Heart right ventricle (tissue), 16 donors: ENCODE measurements around the gene IGFBP7. TPM values are rescaled to one million over a fixed set of nuclear protein-coding genes. Genes with fewer than 3 reads are reported as not detected.

ENCODE experiments used
- ATAC-seq, 8 donors: fragments of 200-7000 bp; cut with Tn5 transposase; one replicate each; pipeline ENCODE4 v1.9.1; 2020; ENCODE audit warnings: mild to moderate bottlenecking in 8 of 8, moderate library complexity in 8 of 8, moderate number of reproducible peaks in 1 of 8
- DNase-seq, 2 donors: peaks; one replicate each; pipeline ENCODE4 v3.0.0-alpha.2; 2020
- H3K27ac ChIP-seq, 10 donors: fragments of 200-600 bp; sonication (generic) in 2 of 10; one replicate each; pipeline versions ENCODE4 v1.5.0 to v1.8.0; 2020 to 2022; ENCODE audit warnings: mild to moderate bottlenecking in 3 of 10
- H3K27me3 ChIP-seq, 7 donors: fragments of 200-600 bp; one replicate each; pipeline ENCODE4 v1.8.0; 2021 to 2022; ENCODE audit warnings: mild to moderate bottlenecking in 2 of 7
- H3K36me3 ChIP-seq, 9 donors: fragments of 200-600 bp; sonication (generic) in 1 of 9; one replicate each; pipeline versions ENCODE4 v1.5.0 to v1.8.0; 2020 to 2022; ENCODE audit warnings: mild to moderate bottlenecking in 2 of 9
- H3K4me1 ChIP-seq, 9 donors: fragments of 200-600 bp; sonication (generic) in 1 of 9; one replicate each; pipeline versions ENCODE4 v1.5.0 to v1.8.0; 2020 to 2022; ENCODE audit warnings: mild to moderate bottlenecking in 4 of 9
- H3K4me3 ChIP-seq, 10 donors: fragments of 200-600 bp; sonication (generic) in 2 of 10; one replicate each; pipeline versions ENCODE4 v1.5.0 to v1.8.0; 2020 to 2022; ENCODE audit warnings: mild to moderate bottlenecking in 7 of 10, moderate library complexity in 2 of 10
- H3K9me3 ChIP-seq, 11 donors: fragments of 200-600 bp in 10 of 11; sonication (generic) in 2 of 11; one replicate each; pipeline versions ENCODE4 v1.5.0 to v1.8.0; 2013 to 2022; ENCODE audit warnings: mild to moderate bottlenecking in 2 of 11, control low read depth in 1 of 11, moderate library complexity in 1 of 11
- CTCF ChIP-seq, 9 donors: fragments of 200-600 bp; sonication (generic) in 2 of 9; IDR thresholded peaks; one replicate each; pipeline versions ENCODE4 v1.5.0 to v1.8.0; 2021 to 2022; ENCODE audit warnings: antibody characterized with exemption in 9 of 9, mild to moderate bottlenecking in 5 of 9, moderate library complexity in 1 of 9
- WGBS, 2 donors: extraction: QIAGEN DNeasy Blood & Tissue Kit; methylation state at CpG; one replicate each; pipeline ENCODE4 v1.1.7; 2013; ENCODE audit warnings: inconsistent platforms in 1 of 2; 5-methylcytosine and 5-hydroxymethylcytosine counted together
- intact Hi-C, 10 donors: fragments of 100-400 bp; cut with DNase I; formaldehyde crosslinking; loops; one replicate each; pipeline versions ENCODE4 v1.11.1 to v1.14.2; 2022
- polyA plus RNA-seq, 2 donors: library from polyadenylated mRNA; stranded (reverse); fragments of 200-250 nt; gene quantifications; one replicate each; pipeline ENCODE4 v1.2.3, GENCODE V29; 2013
- total RNA-seq, 10 donors: library from RNA; stranded (reverse); fragmentation: NEBNext Ultra II Directional in 3 of 10; extraction: Animal tissue kit (Norgen Biotek cat#: 25700) in 3 of 10; gene quantifications; one replicate each; pipeline versions ENCODE4 v1.2.1 to v1.2.4, GENCODE V29; 2021 to 2023
- donor health status: Arrhythmogenic right ventricular cardiomyopathy.
- donor health status: ischemic (EF 13 %, LVEDD 7.1; RV severe dilation, severe dysfunction).
- donor health status: healthy with polysubstance abuse.
- donor health status: DM: no; HTN: yes; CAD: no.
- donor health status: DM: no; HTN: no; CAD: no.
- donor health status: ischemic (EF 25% LVEDD 6.9; RV normal size, moderate dysfunction).
- donor health status: ischemic (EF 25% LVEDD 5.7; RV mildly dilated, moderate dysfunction).
- donor health status: healthy.
- donor health status: DM: yes; HTN: yes; CAD: no.
- donor health status: Ischemic cardiomyopathy.
- donor health status: ischemic (EF 35%, LVEDD 5.7; RV mildly dilated, moderate dysfunction).
- donor health status: nonischemic (EF 11% LVEDD 7.7; RV severe dilation, severe dysfunction).
- donor health status: DM: yes; HTN: yes; CAD: no.
- donor health status: PGD.
- donor health status: ischemic (EF 29% LVEDD 5.4; RV normal size, mild dysfunction).
- donor health status: nonischemic (EF 23%, LVEDD 6.1; RV moderate dilation, normal function).

IGFBP7 gene
- total and polyA plus RNA-seq, 12 donors: 498 to 1,251 (median 626) TPM

- Histone ChIP-seq H3K4me3 (no peak overlapping the region), H3K36me3 (peaks cover 0 to 14% (median 0%) of the 10 kb centered on the region in 9 donors), H3K9me3 (no peaks in the 10 kb centered on the region), H3K4me1 (peaks cover 12 to 97% (median 82%) of the 10 kb centered on the region in 9 donors), H3K27me3 (no peaks in the 10 kb centered on the region), H3K27ac (peak overlapping the region in 9 of 10 donors; percentile 10 to 100 (median 79))
- intact Hi-C loops: no loop called here
- TF ChIP-seq CTCF (IDR thresholded peaks at IDR 0.05): no peak
- ATAC-seq (no peak), DNase-seq (no peak)
- WGBS, 2 donors: 18 to 19% methylated on average over 2 of the region's 2 CpGs
Measured at GRCh38 chr4:57083090-57083489, 27.1 kb downstream of the IGFBP7 start.

- Histone ChIP-seq H3K9me3 (no peaks in the 10 kb centered on the region), H3K27me3 (no peaks in the 10 kb centered on the region), H3K27ac (peak overlapping the region; percentile 51 to 100 (median 76)), H3K4me3 (no peak overlapping the region), H3K36me3 (peaks cover 0 to 10% (median 0%) of the 10 kb centered on the region in 9 donors), H3K4me1 (peaks cover 14 to 98% (median 89%) of the 10 kb centered on the region in 9 donors)
- intact Hi-C loops: no loop called here
- TF ChIP-seq CTCF (IDR thresholded peaks at IDR 0.05): no peak
- DNase-seq (no peak), ATAC-seq (peak in 2 of 8 donors; percentile 5 to 18)
- WGBS, 2 donors: 67 to 73% methylated on average over 9 of the region's 9 CpGs
Measured at GRCh38 chr4:57081651-57082621, 28.2 kb downstream of the IGFBP7 start.

- no peaks in the 10 kb centered on the region for H3K27me3 ChIP-seq
- intact Hi-C loops: no loop called here
- peaks cover 14 to 98% (median 89%) of the 10 kb centered on the region in 9 donors for H3K4me1 ChIP-seq
- peaks cover 0 to 16% (median 0%) of the 10 kb centered on the region in 9 donors for H3K36me3 ChIP-seq
- no peaks in the 10 kb centered on the region for H3K9me3 ChIP-seq
- peak overlapping the region; percentile 51 to 100 (median 76) for H3K27ac ChIP-seq
- DNase-seq (no peak), ATAC-seq (peak in 7 of 8 donors; percentile 26 to 74 (median 63))
- no peak overlapping the region for H3K4me3 ChIP-seq
- TF ChIP-seq CTCF (IDR thresholded peaks at IDR 0.05): no peak
- WGBS, 2 donors: 26 to 28% methylated on average over 5 of the region's 5 CpGs
Measured at GRCh38 chr4:57080781-57081650, 29.2 kb downstream of the IGFBP7 start.
